ENCODE results near the gene ZNF70. TPM values are rescaled to one million over a fixed set of nuclear protein-coding genes. Genes with fewer than 3 reads are reported as not detected.

ZNF70 gene
- 1 to 10 TPM; 2.8 to 3.5 TPM for total RNA-seq

DNA sequence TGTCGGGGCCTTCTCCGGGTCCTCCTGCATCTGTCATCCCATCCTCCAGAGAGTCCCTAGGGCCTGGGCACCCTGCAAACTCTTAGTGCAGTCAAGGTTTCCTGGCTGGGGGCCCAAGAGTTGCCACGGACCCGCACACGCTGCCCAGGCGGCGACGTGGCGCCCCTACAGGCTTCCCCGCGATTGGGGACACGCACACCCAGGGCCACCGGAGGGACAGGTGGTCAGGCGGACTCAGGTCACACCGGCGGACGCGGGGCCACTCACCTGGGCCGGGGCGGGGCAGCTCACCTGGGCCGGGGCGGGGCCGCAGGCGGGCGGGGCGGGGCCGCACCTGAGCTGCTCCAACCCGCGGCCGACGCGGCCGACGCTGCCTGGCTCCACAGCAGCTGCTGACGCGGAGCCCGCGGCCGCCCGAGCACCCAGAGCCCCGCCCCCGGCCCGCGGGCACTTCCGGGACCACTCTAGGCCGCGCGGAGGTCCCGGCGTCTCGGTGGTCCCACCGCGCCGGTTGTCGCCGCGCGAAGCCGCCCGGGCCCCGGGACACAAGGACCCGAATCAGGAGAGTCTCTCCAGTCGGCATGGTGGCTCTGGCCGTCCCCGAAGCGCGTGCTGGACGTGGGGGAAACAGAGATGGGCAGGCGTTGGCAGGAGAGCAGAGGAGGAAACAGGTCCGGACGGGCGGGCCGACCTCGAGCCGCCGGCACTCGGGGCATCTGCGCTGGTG is at the start of gene ZNF70:
ZNF70 (minus strand) TSS at position 399 of the 727 bp plus-strand sequence. CDS start 5,972 bp downstream, outside the sequence.
- Histone ChIP-seq H3K9ac (ENCODE audit: low read depth in 2 of 2, low read length in 2 of 2) (peak within 1 kb of the TSS; percentile 86 to 87), H3K4me3 (peak within 1 kb of the TSS; percentile 44), H3K27me3 (no peaks in the 10 kb centered on the region), H3K4me1 (no peaks in the 10 kb centered on the region), H3K9me3 (no peaks in the 10 kb centered on the region), H3K27ac (peak within 1 kb of the TSS; percentile 92), H3K36me3 (no peaks in the 10 kb centered on the region)
- intact Hi-C loops (cut with DNase I): no loop called here
- peak; percentile 91 for DNase-seq
- TF ChIP-seq, protein P1, sequence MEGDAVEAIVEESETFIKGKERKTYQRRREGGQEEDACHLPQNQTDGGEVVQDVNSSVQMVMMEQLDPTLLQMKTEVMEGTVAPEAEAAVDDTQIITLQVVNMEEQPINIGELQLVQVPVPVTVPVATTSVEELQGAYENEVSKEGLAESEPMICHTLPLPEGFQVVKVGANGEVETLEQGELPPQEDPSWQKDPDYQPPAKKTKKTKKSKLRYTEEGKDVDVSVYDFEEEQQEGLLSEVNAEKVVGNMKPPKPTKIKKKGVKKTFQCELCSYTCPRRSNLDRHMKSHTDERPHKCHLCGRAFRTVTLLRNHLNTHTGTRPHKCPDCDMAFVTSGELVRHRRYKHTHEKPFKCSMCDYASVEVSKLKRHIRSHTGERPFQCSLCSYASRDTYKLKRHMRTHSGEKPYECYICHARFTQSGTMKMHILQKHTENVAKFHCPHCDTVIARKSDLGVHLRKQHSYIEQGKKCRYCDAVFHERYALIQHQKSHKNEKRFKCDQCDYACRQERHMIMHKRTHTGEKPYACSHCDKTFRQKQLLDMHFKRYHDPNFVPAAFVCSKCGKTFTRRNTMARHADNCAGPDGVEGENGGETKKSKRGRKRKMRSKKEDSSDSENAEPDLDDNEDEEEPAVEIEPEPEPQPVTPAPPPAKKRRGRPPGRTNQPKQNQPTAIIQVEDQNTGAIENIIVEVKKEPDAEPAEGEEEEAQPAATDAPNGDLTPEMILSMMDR (IDR thresholded peaks at IDR 0.05): no peak

DNA sequence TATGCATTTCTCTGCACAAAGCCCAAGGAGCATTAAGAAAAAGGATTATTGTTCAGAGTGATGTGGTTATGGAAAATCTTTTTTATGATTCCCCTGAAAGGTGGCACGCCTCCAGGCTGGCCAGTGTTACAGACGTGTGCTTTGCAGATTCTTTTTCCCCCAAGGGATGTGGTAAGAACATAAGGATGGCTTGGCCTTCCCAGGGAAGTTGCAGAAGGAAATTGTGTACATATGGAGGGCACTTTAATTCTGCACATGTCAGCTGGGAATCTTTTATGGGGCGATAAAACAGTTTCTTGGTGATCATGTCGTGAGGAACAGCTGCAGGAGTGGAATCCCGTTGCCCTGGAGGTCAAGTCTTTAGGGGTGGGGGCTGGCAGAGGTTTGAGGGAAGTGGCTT is 45.5 kb upstream of the ZNF70 start:
- Histone ChIP-seq H3K9me3 (no peaks in the 10 kb centered on the region), H3K9ac (ENCODE audit: low read depth in 2 of 2, low read length in 2 of 2) (no peak overlapping the region), H3K36me3 (peaks cover 26% of the 10 kb centered on the region), H3K4me1 (no peaks in the 10 kb centered on the region), H3K4me3 (no peak overlapping the region), H3K27ac (no peak overlapping the region), H3K27me3 (no peaks in the 10 kb centered on the region)
- intact Hi-C loops (cut with DNase I): no loop called here
- TF ChIP-seq, protein P1 (IDR thresholded peaks at IDR 0.05): no peak
- no peak for DNase-seq

DNA sequence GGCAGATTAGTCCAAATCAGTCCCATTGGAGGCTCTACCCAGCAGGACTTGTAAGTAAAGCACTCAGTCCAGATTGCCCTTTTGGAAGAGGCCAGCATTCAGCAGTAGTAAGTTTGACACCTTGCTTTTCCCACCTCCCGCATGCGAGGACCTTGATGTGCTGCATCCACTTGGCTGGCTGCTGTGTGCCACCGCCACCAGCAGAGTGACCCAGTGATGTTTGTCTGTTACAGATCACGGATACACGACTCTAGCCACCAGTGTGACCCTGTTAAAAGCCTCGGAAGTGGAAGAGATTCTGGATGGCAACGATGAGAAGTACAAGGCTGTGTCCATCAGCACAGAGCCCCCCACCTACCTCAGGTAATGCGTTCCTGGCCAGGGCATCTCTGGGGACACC is 42.4 kb upstream of the ZNF70 start:
- TF ChIP-seq, protein P1 (IDR thresholded peaks at IDR 0.05): no peak
- Histone ChIP-seq H3K4me3 (no peak overlapping the region), H3K27me3 (no peaks in the 10 kb centered on the region), H3K4me1 (peaks cover under 1% of the 10 kb centered on the region), H3K36me3 (peaks cover 21% of the 10 kb centered on the region), H3K9ac (ENCODE audit: low read depth in 2 of 2, low read length in 2 of 2) (no peak overlapping the region), H3K27ac (no peak overlapping the region), H3K9me3 (no peaks in the 10 kb centered on the region)
- no peak for DNase-seq
- intact Hi-C loops (cut with DNase I): no loop called here

DNA sequence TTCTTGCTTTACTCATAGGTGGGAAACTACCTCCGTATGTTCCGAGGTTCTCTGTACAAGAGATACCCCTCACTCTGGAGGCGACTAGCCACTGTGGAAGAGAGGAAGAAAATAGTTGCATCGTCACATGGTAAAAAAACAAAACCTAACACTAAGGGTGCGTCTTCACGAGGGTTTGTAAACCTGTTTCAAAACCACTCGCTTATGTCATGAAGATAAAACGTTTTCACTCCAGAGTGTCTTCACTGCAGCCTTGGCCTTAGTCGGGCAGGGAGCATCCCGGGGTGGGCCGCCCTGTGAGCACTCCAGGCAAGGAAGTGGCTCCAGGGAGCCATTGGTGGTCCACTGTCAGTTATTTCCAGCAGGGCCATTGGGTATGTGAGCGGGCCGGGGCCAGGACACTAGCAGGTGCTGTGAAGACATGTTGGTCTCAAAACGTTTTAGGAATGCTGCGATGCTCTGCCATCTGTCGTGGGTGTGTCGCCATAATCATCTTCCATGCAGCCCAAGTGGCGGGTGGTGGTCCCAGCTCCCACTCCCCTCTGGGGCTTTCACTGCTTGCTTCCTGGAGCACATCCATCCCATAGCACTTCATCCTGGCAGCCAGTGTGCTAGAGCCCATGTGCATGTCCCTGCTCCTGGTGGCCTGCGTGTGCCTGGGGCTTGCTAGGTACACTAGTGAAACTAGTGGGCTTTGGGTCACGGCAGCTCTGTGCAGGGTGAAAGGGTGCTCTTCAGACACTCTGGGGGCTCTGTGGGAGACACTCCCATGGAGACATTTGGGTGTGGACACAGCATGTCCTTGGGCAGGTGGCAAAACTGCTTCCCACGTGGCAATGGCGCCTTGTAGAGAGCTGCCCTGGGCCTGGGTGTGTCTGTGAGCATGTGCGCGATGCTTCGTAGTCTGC is 41.1 kb upstream of the ZNF70 start:
- intact Hi-C loops (cut with DNase I): no loop called here

More for the DNA sequence above, 41.1 kb upstream of the ZNF70 start:
- no peak overlapping the region for H3K4me3 ChIP-seq
- H3K9ac ChIP-seq (ENCODE audit: low read depth in 2 of 2, low read length in 2 of 2): no peak overlapping the region
- no peaks in the 10 kb centered on the region for H3K9me3 ChIP-seq
- TF ChIP-seq, protein P1 (IDR thresholded peaks at IDR 0.05): no peak
- no peak overlapping the region for H3K27ac ChIP-seq
- H3K27me3 ChIP-seq: no peaks in the 10 kb centered on the region
- no peak for DNase-seq
- peaks cover 21% of the 10 kb centered on the region for H3K36me3 ChIP-seq
- peaks cover 7% of the 10 kb centered on the region for H3K4me1 ChIP-seq

Data from colonic mucosa (tissue), 4 donors.